Stomach smooth muscle (tissue), 2 donors: ENCODE data around the gene DDX10.

ENCODE experiments used
- H3K27ac ChIP-seq: one replicate; pipeline ENCODE4 v1.7.0; 2013; ENCODE audit warnings: mild to moderate bottlenecking, low read length, inconsistent platforms
- H3K27me3 ChIP-seq, 2 donors: one replicate each; pipeline ENCODE4 v1.7.0; 2013; ENCODE audit warnings: low read length in 2 of 2; ENCODE audit not compliant: insufficient read depth in 2 of 2, control insufficient read depth in 1 of 2
- H3K36me3 ChIP-seq, 2 donors: one replicate each; pipeline ENCODE4 v1.7.0; 2013; ENCODE audit warnings: low read length in 2 of 2; ENCODE audit not compliant: control insufficient read depth in 2 of 2, insufficient read depth in 2 of 2
- H3K4me1 ChIP-seq: one replicate; pipeline ENCODE4 v1.7.0; 2013; ENCODE audit warnings: low read length; ENCODE audit not compliant: control insufficient read depth, insufficient read depth
- H3K4me3 ChIP-seq, 2 donors: one replicate each; pipeline ENCODE4 v1.7.0; 2013; ENCODE audit warnings: low read length in 2 of 2
- H3K9ac ChIP-seq, 2 donors: one replicate each; pipeline ENCODE4 v1.7.0; 2013; ENCODE audit warnings: low read length in 2 of 2, mild to moderate bottlenecking in 1 of 2
- H3K9me3 ChIP-seq, 2 donors: one replicate each; pipeline ENCODE4 v1.7.0; 2013; ENCODE audit warnings: low read length in 2 of 2; ENCODE audit not compliant: control insufficient read depth in 2 of 2
- donor health status: healthy.
- donor health status: Pancreatic carcinoma.

Gene DDX10

GRCh38 chr11:108685419-108686130 is 20.7 kb downstream of the DDX10 start:
- H3K4me1 ChIP-seq = no peaks in the 10 kb centered on the region
- no peak overlapping the region for H3K27ac ChIP-seq
- H3K9ac ChIP-seq = no peak overlapping the region
- peaks cover 0 to 18% of the 10 kb centered on the region in 2 donors for H3K36me3 ChIP-seq
- no peaks in the 10 kb centered on the region for H3K9me3 ChIP-seq
- no peak overlapping the region for H3K4me3 ChIP-seq
- H3K27me3 ChIP-seq = no peaks in the 10 kb centered on the region

- H3K36me3 ChIP-seq = peaks cover 11 to 28% of the 10 kb centered on the region in 2 donors
- no peak overlapping the region for H3K4me3 ChIP-seq
- H3K27me3 ChIP-seq = no peaks in the 10 kb centered on the region
- H3K9ac ChIP-seq = no peak overlapping the region
- H3K27ac ChIP-seq = no peak overlapping the region
- H3K9me3 ChIP-seq = no peaks in the 10 kb centered on the region
- no peaks in the 10 kb centered on the region for H3K4me1 ChIP-seq
Observed at GRCh38 chr11:108693852-108694251, 29.0 kb downstream of the DDX10 start.

GRCh38 chr11:108694846-108695245 is 30.0 kb downstream of the DDX10 start:
- Histone ChIP-seq H3K9me3 (no peaks in the 10 kb centered on the region), H3K9ac (no peak overlapping the region), H3K27ac (no peak overlapping the region), H3K4me1 (no peaks in the 10 kb centered on the region), H3K36me3 (peaks cover 11 to 29% of the 10 kb centered on the region in 2 donors), H3K27me3 (no peaks in the 10 kb centered on the region), H3K4me3 (no peak overlapping the region)

GRCh38 chr11:108697872-108698473 is 33.1 kb downstream of the DDX10 start:
- peaks cover 11 to 16% of the 10 kb centered on the region in 2 donors for H3K36me3 ChIP-seq
- H3K27ac ChIP-seq = no peak overlapping the region
- H3K4me1 ChIP-seq = no peaks in the 10 kb centered on the region
- H3K27me3 ChIP-seq = no peaks in the 10 kb centered on the region
- no peak overlapping the region for H3K4me3 ChIP-seq
- H3K9ac ChIP-seq = no peak overlapping the region
- no peaks in the 10 kb centered on the region for H3K9me3 ChIP-seq

GRCh38 chr11:108698844-108699642 is 34.2 kb downstream of the DDX10 start:
- H3K27ac ChIP-seq = no peak overlapping the region
- no peaks in the 10 kb centered on the region for H3K4me1 ChIP-seq
- H3K4me3 ChIP-seq = no peak overlapping the region
- no peak overlapping the region for H3K9ac ChIP-seq
- no peaks in the 10 kb centered on the region for H3K27me3 ChIP-seq
- H3K36me3 ChIP-seq = peaks cover 7 to 11% of the 10 kb centered on the region in 2 donors
- H3K9me3 ChIP-seq = no peaks in the 10 kb centered on the region

- H3K36me3 ChIP-seq = peaks cover 11 to 16% of the 10 kb centered on the region in 2 donors
- H3K4me1 ChIP-seq = no peaks in the 10 kb centered on the region
- H3K27me3 ChIP-seq = no peaks in the 10 kb centered on the region
- peaks cover 0 to 3% of the 10 kb centered on the region in 2 donors for H3K9me3 ChIP-seq
- H3K9ac ChIP-seq = no peak overlapping the region
- no peak overlapping the region for H3K4me3 ChIP-seq
- no peak overlapping the region for H3K27ac ChIP-seq
Observed at GRCh38 chr11:108703916-108704315, 39.0 kb downstream of the DDX10 start.

- peaks cover 7 to 18% of the 10 kb centered on the region in 2 donors for H3K36me3 ChIP-seq
- no peaks in the 10 kb centered on the region for H3K27me3 ChIP-seq
- H3K4me1 ChIP-seq = no peaks in the 10 kb centered on the region
Observed at GRCh38 chr11:108705061-108705460, 40.2 kb downstream of the DDX10 start.

GRCh38 chr11:108708173-108708572 is 43.3 kb downstream of the DDX10 start:
- Histone ChIP-seq H3K27ac (no peak overlapping the region), H3K9me3 (peaks cover 0 to 7% of the 10 kb centered on the region in 2 donors), H3K9ac (no peak overlapping the region), H3K4me3 (no peak overlapping the region), H3K36me3 (peaks cover 10 to 23% of the 10 kb centered on the region in 2 donors), H3K27me3 (no peaks in the 10 kb centered on the region), H3K4me1 (no peaks in the 10 kb centered on the region)

More at GRCh38 chr11:108705061-108705460, 40.2 kb downstream of the DDX10 start:
- H3K9me3 ChIP-seq = peaks cover 0 to 3% of the 10 kb centered on the region in 2 donors
- H3K9ac ChIP-seq = no peak overlapping the region
- no peak overlapping the region for H3K4me3 ChIP-seq
- H3K27ac ChIP-seq = no peak overlapping the region

- H3K9ac ChIP-seq = no peak overlapping the region
- H3K36me3 ChIP-seq = peaks cover 10 to 28% of the 10 kb centered on the region in 2 donors
- H3K27ac ChIP-seq = no peak overlapping the region
- H3K4me1 ChIP-seq = no peaks in the 10 kb centered on the region
- H3K4me3 ChIP-seq = no peak overlapping the region
- H3K9me3 ChIP-seq = peaks cover 0 to 7% of the 10 kb centered on the region in 2 donors
- no peaks in the 10 kb centered on the region for H3K27me3 ChIP-seq
Observed at GRCh38 chr11:108709741-108710140, 44.9 kb downstream of the DDX10 start.

GRCh38 chr11:108713076-108713790 is 48.4 kb downstream of the DDX10 start:
- H3K36me3 ChIP-seq = peaks cover 4 to 15% of the 10 kb centered on the region in 2 donors

More at GRCh38 chr11:108713076-108713790, 48.4 kb downstream of the DDX10 start:
- Histone ChIP-seq H3K4me1 (no peaks in the 10 kb centered on the region), H3K9ac (no peak overlapping the region), H3K4me3 (no peak overlapping the region), H3K27ac (no peak overlapping the region), H3K27me3 (no peaks in the 10 kb centered on the region), H3K9me3 (peaks cover 0 to 4% of the 10 kb centered on the region in 2 donors)
